C4-2B (cell line): ENCODE measurements around the gene IQGAP2.

Source experiments
- CTCF ChIP-seq: fragments of 450-650 bp; conservative IDR thresholded peaks from 2 replicates; pipeline ENCODE4 v1.5.1; 2017; ENCODE audit warnings: mild to moderate bottlenecking
- ZFX ChIP-seq: fragments of 450-650 bp; IDR thresholded peaks from 2 replicates; pipeline ENCODE4 v1.6.1; 2017

GRCh38 chr5:76365561-76365960, 37.5 kb upstream of the IQGAP2 start:
- TF ChIP-seq CTCF (no peak), ZFX (no peak)
